ENCODE results near the gene CELSR1.

Gene CELSR1

GRCh38 chr22:46379066-46379930 is 158.1 kb downstream of the CELSR1 start:
- TF ChIP-seq CTCF (IDR thresholded peaks at IDR 0.05): no peak

GRCh38 chr22:46378426-46379065 is 158.9 kb downstream of the CELSR1 start:
- TF ChIP-seq CTCF (IDR thresholded peaks at IDR 0.05): no peak

- TF ChIP-seq CTCF (IDR thresholded peaks at IDR 0.05): no peak
Observed at GRCh38 chr22:46377525-46378425, 159.6 kb downstream of the CELSR1 start.

GRCh38 chr22:46376908-46377524 is 160.4 kb downstream of the CELSR1 start:
- TF ChIP-seq CTCF (IDR thresholded peaks at IDR 0.05): no peak

GRCh38 chr22:46376111-46376510 is 161.3 kb downstream of the CELSR1 start:
- TF ChIP-seq CTCF (IDR thresholded peaks at IDR 0.05): no peak

GRCh38 chr22:46374663-46375474 is 162.6 kb downstream of the CELSR1 start:
- TF ChIP-seq CTCF (IDR thresholded peaks at IDR 0.05): no peak
